OCI-LY3 (cell line): Measurements from ENCODE around the gene SERPINE2.

ENCODE experiments used
- H2AFZ ChIP-seq: fragments of 200-600, 300-600 bp; shearing (Covaris generic); 2 replicates; pipeline ENCODE4 v1.6.0; 2014; ENCODE audit warnings: antibody characterized with exemption, low read depth, low read length
- H3K27ac ChIP-seq: fragments of 200-600, 300-600 bp; sonication (generic); 2 replicates; pipeline ENCODE4 v1.5.1; 2014; ENCODE audit warnings: mild to moderate bottlenecking, low read length, moderate library complexity, mixed read lengths
- H3K27me3 ChIP-seq: fragments of 200-600, 300-600 bp; sonication (generic); 2 replicates; pipeline ENCODE4 v1.6.1; 2014; ENCODE audit warnings: low read depth, low read length, mixed read lengths
- H3K36me3 ChIP-seq: fragments of 200-600, 300-600 bp; sonication (generic); replicated peaks from 2 replicates; pipeline ENCODE3; 2014; ENCODE audit warnings: low read depth, low read length, mixed read lengths
- H3K4me1 ChIP-seq: fragments of 300-600, 200-600 bp; sonication (generic); 2 replicates; pipeline ENCODE4 v1.6.1; 2014; ENCODE audit warnings: low read length, mixed read lengths
- H3K4me2 ChIP-seq: fragments of 200-600, 300-600 bp; sonication (generic); 2 replicates; pipeline ENCODE4 v1.6.1; 2014; ENCODE audit warnings: low read length, mixed read lengths
- H3K4me3 ChIP-seq: fragments of 300-600, 200-600 bp; sonication (generic); 2 replicates; pipeline ENCODE4 v1.5.1; 2014; ENCODE audit warnings: antibody characterized with exemption, mild to moderate bottlenecking, low read length, moderate library complexity
- H3K79me2 ChIP-seq: fragments of 300-600, 200-600 bp; shearing (Covaris generic); 2 replicates; pipeline ENCODE4 v1.6.1; 2014; ENCODE audit warnings: mild to moderate bottlenecking, low read length, mixed read lengths
- H3K9ac ChIP-seq: fragments of 300-600, 200-600 bp; shearing (Covaris generic); 2 replicates; pipeline ENCODE4 v1.6.0; 2014; ENCODE audit warnings: mild to moderate bottlenecking, low read length, moderate library complexity
- H3K9me3 ChIP-seq: fragments of 200-600, 300-600 bp; shearing (Covaris generic); 2 replicates; pipeline ENCODE4 v1.6.1; 2014; ENCODE audit warnings: low read length, mixed read lengths; ENCODE audit not compliant: insufficient read depth
- H4K20me1 ChIP-seq: fragments of 200-600, 300-600 bp; sonication (generic); 2 replicates; pipeline ENCODE4 v1.6.1; 2016; ENCODE audit warnings: low read length, mixed read lengths; ENCODE audit not compliant: insufficient read depth
- EZH2phosphoT487 ChIP-seq: fragments of 200-600 bp; shearing (Covaris generic); IDR thresholded peaks from 2 replicates; pipeline ENCODE4 v1.6.1; 2018; ENCODE audit warnings: antibody characterized with exemption, mixed run types, low read depth
- TF ChIP-seq, protein P1 (sequence below): fragments of 200-600, 300-600 bp; sonication (generic); IDR thresholded peaks from 2 replicates; pipeline ENCODE4 v1.5.1; 2014; ENCODE audit warnings: antibody characterized with exemption, low read length, low read depth

SERPINE2 gene

DNA sequence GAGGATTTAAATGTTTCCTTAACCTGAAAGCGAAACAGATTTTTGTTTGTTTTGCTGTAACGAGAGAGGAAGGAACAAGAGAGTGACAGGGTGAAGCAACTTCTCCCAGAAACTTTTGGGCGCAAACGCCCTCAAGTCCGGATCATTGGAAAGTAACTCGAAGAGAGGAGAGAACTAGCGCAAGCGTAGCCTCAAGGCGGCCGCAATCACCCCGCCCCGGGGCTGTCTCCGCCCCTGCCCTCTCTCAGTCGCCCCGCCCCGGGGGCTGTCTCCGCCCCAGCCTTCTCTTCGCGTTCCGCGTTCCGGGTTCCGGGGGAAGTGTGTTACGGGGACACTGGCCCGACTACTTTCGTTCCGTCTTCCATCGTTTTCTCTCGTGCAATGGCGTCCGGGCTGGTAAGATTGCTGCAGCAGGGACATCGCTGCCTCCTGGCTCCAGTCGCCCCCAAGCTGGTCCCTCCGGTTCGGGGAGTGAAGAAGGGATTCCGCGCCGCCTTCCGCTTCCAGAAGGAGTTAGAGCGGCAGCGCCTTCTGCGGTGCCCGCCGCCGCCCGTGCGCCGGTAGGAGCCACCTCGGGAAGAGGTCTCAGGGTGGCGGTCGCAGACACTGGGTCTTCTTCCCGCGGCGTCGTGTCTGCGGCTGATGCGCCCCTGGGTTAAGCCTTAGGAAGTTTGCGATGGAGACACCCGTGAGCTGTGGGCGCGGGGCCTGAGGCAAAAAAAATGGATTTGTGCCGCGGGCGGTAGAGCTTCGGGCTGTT lies 81.8 kb downstream of the SERPINE2 start, which contains the start of gene MRPL44:
MRPL44 (plus strand) TSS at position 372 of the 760 bp plus-strand sequence; CDS start at position 382, 10 bp downstream.
- H3K79me2 ChIP-seq, result peaks cover 50% of the 10 kb centered on the region
- H3K36me3 ChIP-seq, result peaks cover 29% of the 10 kb centered on the region
- H2AFZ ChIP-seq, result peak within 1 kb of the TSS; percentile 79
- H3K9ac ChIP-seq, result peak within 1 kb of the TSS; percentile 94
- TF ChIP-seq EZH2phosphoT487, result no peak
- TF ChIP-seq, protein P1, sequence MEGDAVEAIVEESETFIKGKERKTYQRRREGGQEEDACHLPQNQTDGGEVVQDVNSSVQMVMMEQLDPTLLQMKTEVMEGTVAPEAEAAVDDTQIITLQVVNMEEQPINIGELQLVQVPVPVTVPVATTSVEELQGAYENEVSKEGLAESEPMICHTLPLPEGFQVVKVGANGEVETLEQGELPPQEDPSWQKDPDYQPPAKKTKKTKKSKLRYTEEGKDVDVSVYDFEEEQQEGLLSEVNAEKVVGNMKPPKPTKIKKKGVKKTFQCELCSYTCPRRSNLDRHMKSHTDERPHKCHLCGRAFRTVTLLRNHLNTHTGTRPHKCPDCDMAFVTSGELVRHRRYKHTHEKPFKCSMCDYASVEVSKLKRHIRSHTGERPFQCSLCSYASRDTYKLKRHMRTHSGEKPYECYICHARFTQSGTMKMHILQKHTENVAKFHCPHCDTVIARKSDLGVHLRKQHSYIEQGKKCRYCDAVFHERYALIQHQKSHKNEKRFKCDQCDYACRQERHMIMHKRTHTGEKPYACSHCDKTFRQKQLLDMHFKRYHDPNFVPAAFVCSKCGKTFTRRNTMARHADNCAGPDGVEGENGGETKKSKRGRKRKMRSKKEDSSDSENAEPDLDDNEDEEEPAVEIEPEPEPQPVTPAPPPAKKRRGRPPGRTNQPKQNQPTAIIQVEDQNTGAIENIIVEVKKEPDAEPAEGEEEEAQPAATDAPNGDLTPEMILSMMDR, result no peak
- peak within 1 kb of the TSS; percentile 96 for H3K4me3 ChIP-seq
- peak within 1 kb of the TSS; percentile 93 for H3K4me2 ChIP-seq
- H3K27ac ChIP-seq, result peak within 1 kb of the TSS; percentile 47; the same call in 1 of the 2 replicates
- no peaks in the 10 kb centered on the region for H3K27me3 ChIP-seq
- H3K9me3 ChIP-seq, result no peaks in the 10 kb centered on the region
- H4K20me1 ChIP-seq, result peaks cover 11% of the 10 kb centered on the region
- peaks cover 32% of the 10 kb centered on the region for H3K4me1 ChIP-seq

DNA sequence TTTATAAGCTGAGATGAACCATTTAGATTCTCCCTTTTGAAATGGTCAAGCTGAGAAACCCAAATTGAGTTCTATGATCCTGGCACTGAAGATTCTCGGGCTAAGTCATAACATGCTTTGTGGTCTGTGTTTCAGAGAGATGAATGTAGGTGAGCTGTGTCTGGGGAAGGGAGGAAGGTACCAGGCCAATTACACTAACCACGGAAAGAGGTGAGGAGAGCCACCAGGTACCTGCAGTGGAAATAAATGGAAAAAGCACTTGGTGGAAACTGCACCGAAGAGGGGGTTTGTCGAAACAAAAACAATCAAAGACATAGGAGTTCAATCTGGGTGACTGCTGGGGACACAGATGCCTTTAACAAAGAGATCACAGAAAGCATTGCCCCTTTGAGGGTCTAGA lies 82.8 kb downstream of the SERPINE2 start:
- Histone ChIP-seq H3K36me3 (peaks cover 23% of the 10 kb centered on the region), H4K20me1 (peaks cover 11% of the 10 kb centered on the region), H3K4me2 (peak overlapping the region; percentile 70), H3K79me2 (peaks cover 40% of the 10 kb centered on the region), H3K9ac (no peak overlapping the region), H2AFZ (no peak overlapping the region), H3K9me3 (no peaks in the 10 kb centered on the region), H3K4me3 (peak overlapping the region; percentile 96; the same call in 1 of the 2 replicates), H3K27me3 (no peaks in the 10 kb centered on the region), H3K4me1 (peaks cover 37% of the 10 kb centered on the region), H3K27ac (no peak overlapping the region)
- TF ChIP-seq, protein P1, result no peak
- no peak for TF ChIP-seq EZH2phosphoT487

DNA sequence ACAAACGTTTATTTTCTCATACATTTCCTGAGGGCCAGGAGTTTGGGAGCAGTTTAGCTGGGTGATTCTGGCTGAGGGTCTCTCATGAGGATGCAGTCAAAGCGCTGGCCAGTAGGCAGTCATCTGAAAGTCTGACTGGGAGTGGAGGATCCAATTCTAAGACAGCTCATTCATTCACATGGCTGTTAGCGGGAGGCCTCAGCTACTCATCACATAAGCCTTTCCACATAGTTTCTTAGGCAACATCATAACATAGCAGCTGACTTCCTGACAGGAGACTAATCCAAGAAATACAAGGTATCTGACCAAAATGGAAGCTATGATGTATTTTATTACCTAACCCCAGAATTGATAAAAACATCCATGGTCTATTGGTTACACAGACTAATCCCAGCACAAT lies 84.7 kb downstream of the SERPINE2 start:
- Histone ChIP-seq H3K79me2 (peaks cover 21% of the 10 kb centered on the region), H3K4me3 (no peak overlapping the region), H3K27ac (no peak overlapping the region), H3K27me3 (no peaks in the 10 kb centered on the region), H3K4me2 (no peak overlapping the region), H2AFZ (no peak overlapping the region), H3K9ac (no peak overlapping the region), H4K20me1 (peaks cover 7% of the 10 kb centered on the region; the same call in 1 of the 2 replicates), H3K36me3 (peaks cover 4% of the 10 kb centered on the region), H3K9me3 (no peaks in the 10 kb centered on the region), H3K4me1 (peaks cover 50% of the 10 kb centered on the region)
- TF ChIP-seq EZH2phosphoT487, result no peak
- TF ChIP-seq, protein P1, result no peak

DNA sequence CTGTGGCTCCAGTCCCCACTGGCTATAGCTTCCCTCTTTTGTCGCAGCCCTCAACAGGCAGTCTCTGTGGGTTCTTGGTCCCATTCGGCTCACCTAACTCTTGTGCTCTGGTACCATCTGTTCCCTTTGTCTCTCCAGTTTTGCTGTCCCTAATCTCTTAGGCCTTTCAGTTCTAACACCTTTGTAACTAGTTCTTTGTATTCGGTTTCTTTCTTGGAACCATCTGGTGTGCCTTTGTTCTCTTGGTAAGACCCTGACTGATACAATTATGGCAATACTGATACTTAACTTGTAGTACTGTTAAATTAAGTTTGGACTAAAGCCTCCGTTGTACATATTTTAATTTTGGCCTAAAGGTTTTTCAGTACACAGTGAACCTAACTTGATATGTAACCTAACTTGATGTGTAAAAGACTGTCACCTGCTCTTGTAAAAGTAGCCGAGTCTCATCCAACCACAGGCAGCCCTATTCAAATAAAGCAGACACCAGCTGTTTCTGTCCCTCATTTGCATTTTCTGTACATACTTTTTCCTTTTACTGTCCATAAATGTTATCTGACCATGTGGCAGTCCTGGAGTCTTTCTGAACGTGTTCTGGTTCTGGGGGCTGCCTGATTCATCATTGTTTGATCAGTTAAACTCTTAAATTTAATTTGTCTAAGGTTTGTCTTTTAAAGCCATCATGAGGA lies 86.7 kb downstream of the SERPINE2 start:
- Histone ChIP-seq H3K9me3 (no peaks in the 10 kb centered on the region), H2AFZ (peak overlapping the region; percentile 94), H3K4me2 (peak overlapping the region; percentile 85), H3K27ac (peak overlapping the region; percentile 77), H3K36me3 (no peaks in the 10 kb centered on the region), H3K4me1 (peaks cover 41% of the 10 kb centered on the region), H3K27me3 (no peaks in the 10 kb centered on the region), H3K4me3 (peak overlapping the region; percentile 59), H3K79me2 (peaks cover 2% of the 10 kb centered on the region), H4K20me1 (no peaks in the 10 kb centered on the region), H3K9ac (peak overlapping the region; percentile 56)
- no peak for TF ChIP-seq EZH2phosphoT487
- TF ChIP-seq, protein P1, result no peak
